Measurements from ENCODE around the gene KCNF1. TPM values are rescaled to one million over a fixed set of nuclear protein-coding genes. Genes with fewer than 3 reads are reported as not detected.

KCNF1 gene
- total RNA-seq, 1 donor from 2014 or later, result 0.55 TPM

GRCh38 chr2:10940596-10940995 is 28.9 kb downstream of the KCNF1 start:
- H3K27ac Mint-ChIP-seq, result no peak overlapping the region
- peaks cover 5% of the 10 kb centered on the region for H3K4me1 Mint-ChIP-seq (ENCODE audit: low read depth)
- H3K4me3 Mint-ChIP-seq (ENCODE audit: low read depth), result no peak overlapping the region
- H3K27me3 Mint-ChIP-seq, result peaks cover 2% of the 10 kb centered on the region
- H3K36me3 Mint-ChIP-seq (ENCODE audit: insufficient read depth), result no peaks in the 10 kb centered on the region
- TF ChIP-seq CTCF (IDR thresholded peaks at IDR 0.05; ENCODE audit: unreplicated experiment), result no peak
- no peak for DNase-seq (ENCODE audit: low spot score, unreplicated experiment)
- peaks cover 11% of the 10 kb centered on the region for H3K9me3 Mint-ChIP-seq (ENCODE audit: low read depth)

GRCh38 chr2:10941383-10941782 is 29.6 kb downstream of the KCNF1 start:
- Mint-ChIP-seq H3K27me3 (no peaks in the 10 kb centered on the region), H3K9me3 (ENCODE audit: low read depth) (peaks cover 11% of the 10 kb centered on the region), H3K4me3 (ENCODE audit: low read depth) (no peak overlapping the region), H3K27ac (no peak overlapping the region), H3K36me3 (ENCODE audit: insufficient read depth) (no peaks in the 10 kb centered on the region), H3K4me1 (ENCODE audit: low read depth) (no peaks in the 10 kb centered on the region)
- TF ChIP-seq CTCF (IDR thresholded peaks at IDR 0.05; ENCODE audit: unreplicated experiment), result no peak
- DNase-seq (ENCODE audit: low spot score, unreplicated experiment), result no peak

GRCh38 chr2:10944799-10945198 is 33.1 kb downstream of the KCNF1 start:
- no peak overlapping the region for H3K27ac Mint-ChIP-seq

GRCh38 chr2:10946394-10946793 is 34.7 kb downstream of the KCNF1 start:
- Mint-ChIP-seq H3K9me3 (ENCODE audit: low read depth) (peaks cover 4% of the 10 kb centered on the region), H3K4me1 (ENCODE audit: low read depth) (no peaks in the 10 kb centered on the region), H3K27me3 (peaks cover 3% of the 10 kb centered on the region), H3K27ac (no peak overlapping the region), H3K36me3 (ENCODE audit: insufficient read depth) (no peaks in the 10 kb centered on the region), H3K4me3 (ENCODE audit: low read depth) (no peak overlapping the region)
- TF ChIP-seq CTCF (IDR thresholded peaks at IDR 0.05; ENCODE audit: unreplicated experiment), result no peak
- DNase-seq (ENCODE audit: low spot score, unreplicated experiment), result no peak

More at GRCh38 chr2:10944799-10945198, 33.1 kb downstream of the KCNF1 start:
- DNase-seq (ENCODE audit: low spot score, unreplicated experiment), result no peak
- Mint-ChIP-seq H3K9me3 (ENCODE audit: low read depth) (peaks cover 3% of the 10 kb centered on the region), H3K4me1 (ENCODE audit: low read depth) (no peaks in the 10 kb centered on the region), H3K4me3 (ENCODE audit: low read depth) (no peak overlapping the region), H3K36me3 (ENCODE audit: insufficient read depth) (no peaks in the 10 kb centered on the region), H3K27me3 (peaks cover 3% of the 10 kb centered on the region)
- TF ChIP-seq CTCF (IDR thresholded peaks at IDR 0.05; ENCODE audit: unreplicated experiment), result no peak

GRCh38 chr2:10947005-10947440 is 35.3 kb downstream of the KCNF1 start:
- Mint-ChIP-seq H3K4me1 (ENCODE audit: low read depth) (no peaks in the 10 kb centered on the region), H3K27ac (no peak overlapping the region), H3K36me3 (ENCODE audit: insufficient read depth) (no peaks in the 10 kb centered on the region), H3K27me3 (peaks cover 3% of the 10 kb centered on the region), H3K4me3 (ENCODE audit: low read depth) (no peak overlapping the region), H3K9me3 (ENCODE audit: low read depth) (peaks cover 4% of the 10 kb centered on the region)
- no peak for DNase-seq (ENCODE audit: low spot score, unreplicated experiment)
- TF ChIP-seq CTCF (IDR thresholded peaks at IDR 0.05; ENCODE audit: unreplicated experiment), result no peak
